ENCODE data around the gene LENEP. TPM values are rescaled to one million over a fixed set of nuclear protein-coding genes. Genes with fewer than 3 reads are reported as not detected.

The LENEP gene
- not detected in 5 replicates for total RNA-seq (2022; extraction: Qiagen RNA extraction; ENCODE audit: low read depth)

GRCh38 chr1:154993572-154994268 lies at the start of gene LENEP:
Gene LENEP (plus strand): TSS chr1:154993586. CDS start chr1:154993608, 22 bp downstream.

GRCh38 chr1:154955718-154956543 lies 37.5 kb upstream of the LENEP start, which contains the start of gene PBXIP1:
Gene PBXIP1 (minus strand): TSS chr1:154956099. CDS start chr1:154953721, 2,378 bp downstream.

GRCh38 chr1:154961207-154962155 lies 31.9 kb upstream of the LENEP start, which contains the start of gene PYGO2:
Gene PYGO2 (minus strand): TSS chr1:154961782. CDS start chr1:154961576, 206 bp downstream.

GRCh38 chr1:154970631-154971340 lies 22.6 kb upstream of the LENEP start, which contains the start of gene SHC1:
Gene SHC1 (minus strand): TSS chr1:154970747. CDS start chr1:154970526, 221 bp downstream.

GRCh38 chr1:154974102-154974807 lies 19.1 kb upstream of the LENEP start, which contains the start of gene CKS1B:
Gene CKS1B (plus strand): TSS chr1:154974681. CDS start chr1:154974746, 65 bp downstream.

GRCh38 chr1:154982897-154983648 lies 10.3 kb upstream of the LENEP start, which contains the start of gene FLAD1:
Gene FLAD1 (plus strand): TSS chr1:154983344. CDS start chr1:154983695, 351 bp downstream.

GRCh38 chr1:155002464-155003226 lies 9.3 kb downstream of the LENEP start, which contains the start of gene ZBTB7B:
Gene ZBTB7B (plus strand): TSS chr1:155002802. CDS start chr1:155014661, 11,859 bp downstream.

GRCh38 chr1:155033524-155033923 lies 40.1 kb downstream of the LENEP start, which contains the start of the genes DCST1 and DCST2:
Gene DCST1 (plus strand): TSS chr1:155033824. CDS start chr1:155034037, 213 bp downstream.
Gene DCST2 (minus strand): TSS chr1:155033781. CDS start chr1:155033701, 80 bp downstream.

Other genes starting within 250 kb of the LENEP start
- 0.01 to 0.09 TPM (median 0.07 TPM) in 4 of 5 replicates, not detected in the other for gene KCNN3, start 123.3 kb upstream of the LENEP start, total RNA-seq (2022; extraction: Qiagen RNA extraction; ENCODE audit: low read depth)
- gene PMVK, start 56.9 kb upstream of the LENEP start, total RNA-seq (2022; extraction: Qiagen RNA extraction; ENCODE audit: low read depth) = 35.1 to 45.6 TPM (median 42.4 TPM) in 5 replicates
- gene PBXIP1, start 37.5 kb upstream of the LENEP start, total RNA-seq (2022; extraction: Qiagen RNA extraction; ENCODE audit: low read depth) = 9.6 to 16.8 TPM (median 14.3 TPM) in 5 replicates
- gene PYGO2, start 31.8 kb upstream of the LENEP start, total RNA-seq (2022; extraction: Qiagen RNA extraction; ENCODE audit: low read depth) = 17.3 to 25.2 TPM (median 22.8 TPM) in 5 replicates
- gene SHC1, start 22.8 kb upstream of the LENEP start, total RNA-seq (2022; extraction: Qiagen RNA extraction; ENCODE audit: low read depth) = 127 to 198 TPM (median 190 TPM) in 5 replicates
- 315 to 374 TPM (median 341 TPM) in 5 replicates for gene CKS1B, start 18.9 kb upstream of the LENEP start, total RNA-seq (2022; extraction: Qiagen RNA extraction; ENCODE audit: low read depth)
- 32.7 to 48.4 TPM (median 44.8 TPM) in 5 replicates for gene FLAD1, start 10.2 kb upstream of the LENEP start, total RNA-seq (2022; extraction: Qiagen RNA extraction; ENCODE audit: low read depth)
- 23.6 to 45.7 TPM (median 42.3 TPM) in 5 replicates for gene ZBTB7B, start 9.2 kb downstream of the LENEP start, total RNA-seq (2022; extraction: Qiagen RNA extraction; ENCODE audit: low read depth)
- gene DCST2, start 40.2 kb downstream of the LENEP start, total RNA-seq (2022; extraction: Qiagen RNA extraction; ENCODE audit: low read depth) = 0.47 to 0.72 TPM (median 0.64 TPM) in 4 of 5 replicates, not detected in the other
- gene DCST1, start 40.2 kb downstream of the LENEP start, total RNA-seq (2022; extraction: Qiagen RNA extraction; ENCODE audit: low read depth) = not detected in 5 replicates
- gene ADAM15, start 57.7 kb downstream of the LENEP start, total RNA-seq (2022; extraction: Qiagen RNA extraction; ENCODE audit: low read depth) = 43.4 to 105 TPM (median 89.4 TPM) in 5 replicates
- gene EFNA4, start 70.2 kb downstream of the LENEP start, total RNA-seq (2022; extraction: Qiagen RNA extraction; ENCODE audit: low read depth) = 7.5 to 11.6 TPM (median 10.4 TPM) in 5 replicates
- gene EFNA3, start 85.3 kb downstream of the LENEP start, total RNA-seq (2022; extraction: Qiagen RNA extraction; ENCODE audit: low read depth) = 5.0 to 6.2 TPM (median 5.8 TPM) in 5 replicates
- 25.9 to 37.5 TPM (median 31.4 TPM) in 5 replicates for gene EFNA1, start 134.3 kb downstream of the LENEP start, total RNA-seq (2022; extraction: Qiagen RNA extraction; ENCODE audit: low read depth)
- 30.3 to 36.9 TPM (median 34.9 TPM) in 5 replicates for gene SLC50A1, start 142.3 kb downstream of the LENEP start, total RNA-seq (2022; extraction: Qiagen RNA extraction; ENCODE audit: low read depth)
- gene DPM3, start 146.9 kb downstream of the LENEP start, total RNA-seq (2022; extraction: Qiagen RNA extraction; ENCODE audit: low read depth) = 48.3 to 103 TPM (median 102 TPM) in 5 replicates
- 165 to 271 TPM (median 248 TPM) in 5 replicates for gene KRTCAP2, start 179.7 kb downstream of the LENEP start, total RNA-seq (2022; extraction: Qiagen RNA extraction; ENCODE audit: low read depth)
- gene TRIM46, start 180.3 kb downstream of the LENEP start, total RNA-seq (2022; extraction: Qiagen RNA extraction; ENCODE audit: low read depth) = 1.0 to 3.1 TPM (median 1.8 TPM) in 5 replicates
- 6.7 to 10.8 TPM (median 9.2 TPM) in 5 replicates for gene THBS3, start 214.3 kb downstream of the LENEP start, total RNA-seq (2022; extraction: Qiagen RNA extraction; ENCODE audit: low read depth)
- 53.5 to 74.7 TPM (median 69.1 TPM) in 5 replicates for gene MTX1, start 215.1 kb downstream of the LENEP start, total RNA-seq (2022; extraction: Qiagen RNA extraction; ENCODE audit: low read depth)